ENCODE data around the gene CNTN3. TPM values are rescaled to one million over a fixed set of nuclear protein-coding genes. Genes with fewer than 3 reads are reported as not detected.

Gene CNTN3
- total RNA-seq, 2 donors from 2014 or later = not detected

DNA sequence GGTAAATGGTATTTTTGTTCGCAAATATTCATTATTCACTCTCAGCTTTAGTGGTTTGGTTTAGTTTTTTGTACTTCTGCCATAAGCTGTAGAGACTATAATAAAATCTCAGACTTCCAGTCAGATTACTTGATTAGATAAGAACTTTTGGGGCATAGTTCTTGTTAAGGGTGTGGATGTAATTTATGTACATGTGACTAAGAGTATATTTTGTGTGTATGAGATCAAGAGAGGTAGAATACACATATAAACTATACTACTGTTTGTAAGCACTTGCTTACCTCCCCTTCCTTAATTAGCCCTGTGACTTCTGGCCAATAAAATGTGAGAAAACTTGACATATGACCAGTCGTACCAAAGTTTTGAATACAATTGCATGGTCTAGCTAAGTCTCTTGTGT, 12.0 kb downstream of the CNTN3 start:
- ATAC-seq (no peak), DNase-seq (no peak)
- H3K9me3 ChIP-seq (ENCODE audit: control insufficient read depth, low read length, poor library complexity, severe bottlenecking) = no peaks in the 10 kb centered on the region
- no peak overlapping the region for H3K27ac Mint-ChIP-seq
- no peak overlapping the region for H3K4me3 Mint-ChIP-seq
- H3K4me1 Mint-ChIP-seq = no peaks in the 10 kb centered on the region
- no peaks in the 10 kb centered on the region for H3K27me3 Mint-ChIP-seq
- no peaks in the 10 kb centered on the region for H3K36me3 Mint-ChIP-seq (ENCODE audit: low read depth)

DNA sequence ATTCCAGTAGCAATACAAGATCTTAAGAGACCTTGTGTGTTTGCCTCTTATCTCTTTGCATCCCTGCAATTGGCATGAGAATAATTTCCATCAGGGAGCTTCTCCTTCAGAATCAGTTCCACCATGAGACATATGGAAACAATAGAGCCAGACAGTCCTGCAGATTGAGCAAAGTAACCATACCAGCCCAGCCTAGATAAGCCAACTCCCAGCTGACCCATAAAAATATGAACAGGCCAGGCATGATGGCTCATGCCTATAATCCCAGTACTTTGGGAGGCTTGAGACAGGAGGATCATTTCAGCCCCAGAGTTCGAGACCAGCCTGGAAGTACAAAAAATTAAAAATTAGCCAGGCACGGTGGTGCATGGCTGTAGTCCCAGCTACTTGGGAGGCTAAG, 12.7 kb downstream of the CNTN3 start:
- H3K27ac Mint-ChIP-seq = no peak overlapping the region
- H3K4me3 Mint-ChIP-seq = no peak overlapping the region
- no peaks in the 10 kb centered on the region for H3K36me3 Mint-ChIP-seq (ENCODE audit: low read depth)
- ATAC-seq (no peak), DNase-seq (no peak)
- H3K27me3 Mint-ChIP-seq = no peaks in the 10 kb centered on the region
- no peaks in the 10 kb centered on the region for H3K9me3 ChIP-seq (ENCODE audit: control insufficient read depth, low read length, poor library complexity, severe bottlenecking)
- H3K4me1 Mint-ChIP-seq = no peaks in the 10 kb centered on the region

DNA sequence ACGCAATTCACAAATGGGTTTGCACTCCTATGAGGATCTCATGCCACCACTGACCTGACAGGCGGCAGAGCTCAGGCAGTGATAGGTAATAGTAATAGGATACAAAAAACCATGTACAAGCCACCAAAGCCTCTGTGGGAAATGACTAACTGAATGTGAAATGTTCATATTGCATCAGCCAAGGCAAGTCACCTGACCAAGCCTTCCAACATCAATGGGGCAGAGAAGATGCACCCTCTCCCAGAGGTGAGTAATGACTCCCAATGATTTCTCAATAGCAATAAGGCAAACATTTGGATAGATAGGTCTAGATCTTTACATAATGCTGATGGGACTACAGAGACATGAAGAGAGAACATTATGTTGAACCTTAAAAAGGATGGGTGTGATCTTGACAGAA, 14.9 kb downstream of the CNTN3 start:
- DNase-seq (no peak), ATAC-seq (no peak)
- H3K27ac Mint-ChIP-seq = no peak overlapping the region
- H3K4me3 Mint-ChIP-seq = no peak overlapping the region
- no peaks in the 10 kb centered on the region for H3K4me1 Mint-ChIP-seq
- H3K36me3 Mint-ChIP-seq (ENCODE audit: low read depth) = no peaks in the 10 kb centered on the region
- H3K27me3 Mint-ChIP-seq = no peaks in the 10 kb centered on the region
- H3K9me3 ChIP-seq (ENCODE audit: control insufficient read depth, low read length, poor library complexity, severe bottlenecking) = no peaks in the 10 kb centered on the region

DNA sequence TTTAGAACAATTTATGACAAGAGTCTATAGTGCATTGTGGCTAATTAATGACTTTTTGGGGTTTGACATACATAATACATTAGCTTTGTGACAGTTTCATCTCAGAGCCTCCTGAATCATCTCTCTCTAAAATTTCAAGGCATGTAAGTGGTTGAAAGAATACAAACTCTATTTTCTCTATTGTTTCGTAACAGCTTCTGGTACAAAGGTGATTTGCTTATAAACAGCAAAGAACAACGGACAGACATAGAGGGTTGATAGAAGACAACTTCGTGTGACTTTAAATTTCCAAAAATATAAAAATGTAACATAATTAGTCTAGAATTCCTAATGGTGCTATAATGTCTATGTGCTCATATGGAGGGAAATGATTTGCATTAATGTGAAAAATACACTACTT, 21.3 kb downstream of the CNTN3 start:
- no peak for ATAC-seq
- Mint-ChIP-seq H3K27me3 (no peaks in the 10 kb centered on the region), H3K4me3 (no peak overlapping the region), H3K27ac (no peak overlapping the region), H3K4me1 (no peaks in the 10 kb centered on the region), H3K36me3 (ENCODE audit: low read depth) (no peaks in the 10 kb centered on the region)
- DNase-seq = no peak
- no peaks in the 10 kb centered on the region for H3K9me3 ChIP-seq (ENCODE audit: control insufficient read depth, low read length, poor library complexity, severe bottlenecking)

DNA sequence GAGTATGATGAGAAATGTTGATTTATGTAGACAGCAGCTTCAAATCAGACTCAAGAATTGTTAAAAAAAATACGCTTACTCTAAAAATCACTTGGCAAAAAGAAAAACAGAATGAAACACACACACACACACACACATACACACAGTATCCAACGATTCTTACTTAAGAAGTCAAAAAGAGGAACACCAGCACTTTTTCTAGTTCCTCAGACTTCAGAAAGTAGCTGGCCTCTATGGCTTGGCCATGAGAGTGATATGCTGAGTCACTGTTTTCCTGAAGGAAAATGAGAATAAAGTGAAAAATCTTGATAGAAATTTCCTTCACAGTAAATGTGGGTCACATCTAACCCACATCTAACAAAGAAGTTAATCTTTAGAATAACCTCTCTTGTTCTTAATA, 22.1 kb downstream of the CNTN3 start:
- no peak for DNase-seq
- H3K36me3 Mint-ChIP-seq (ENCODE audit: low read depth) = no peaks in the 10 kb centered on the region
- ATAC-seq = no peak
- no peaks in the 10 kb centered on the region for H3K27me3 Mint-ChIP-seq
- no peaks in the 10 kb centered on the region for H3K9me3 ChIP-seq (ENCODE audit: control insufficient read depth, low read length, poor library complexity, severe bottlenecking)
- no peak overlapping the region for H3K4me3 Mint-ChIP-seq
- H3K4me1 Mint-ChIP-seq = no peaks in the 10 kb centered on the region
- no peak overlapping the region for H3K27ac Mint-ChIP-seq

DNA sequence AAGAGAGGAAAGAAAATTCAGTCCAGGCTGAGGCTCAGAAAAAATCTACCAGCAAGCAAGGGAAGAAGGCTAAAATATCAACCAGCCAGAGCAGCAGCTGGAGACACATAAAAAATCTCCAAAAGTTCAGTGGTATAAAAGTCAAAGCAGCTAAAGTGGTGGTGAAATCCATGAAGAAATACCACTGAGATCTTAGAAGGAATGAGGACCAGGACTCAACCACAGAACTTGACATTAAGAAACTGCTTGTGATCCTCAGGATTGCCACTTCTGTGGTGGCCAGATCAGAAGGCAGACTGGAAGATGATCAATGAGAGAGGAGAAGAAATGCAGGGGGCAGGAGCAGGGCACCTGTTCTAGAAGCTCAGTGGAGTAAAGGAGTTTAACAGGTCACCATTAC, 22.5 kb downstream of the CNTN3 start:
- ATAC-seq (no peak), DNase-seq (no peak)
- Mint-ChIP-seq H3K36me3 (ENCODE audit: low read depth) (no peaks in the 10 kb centered on the region), H3K27me3 (no peaks in the 10 kb centered on the region), H3K27ac (no peak overlapping the region), H3K4me3 (no peak overlapping the region), H3K4me1 (no peaks in the 10 kb centered on the region)
- no peaks in the 10 kb centered on the region for H3K9me3 ChIP-seq (ENCODE audit: control insufficient read depth, low read length, poor library complexity, severe bottlenecking)

DNA sequence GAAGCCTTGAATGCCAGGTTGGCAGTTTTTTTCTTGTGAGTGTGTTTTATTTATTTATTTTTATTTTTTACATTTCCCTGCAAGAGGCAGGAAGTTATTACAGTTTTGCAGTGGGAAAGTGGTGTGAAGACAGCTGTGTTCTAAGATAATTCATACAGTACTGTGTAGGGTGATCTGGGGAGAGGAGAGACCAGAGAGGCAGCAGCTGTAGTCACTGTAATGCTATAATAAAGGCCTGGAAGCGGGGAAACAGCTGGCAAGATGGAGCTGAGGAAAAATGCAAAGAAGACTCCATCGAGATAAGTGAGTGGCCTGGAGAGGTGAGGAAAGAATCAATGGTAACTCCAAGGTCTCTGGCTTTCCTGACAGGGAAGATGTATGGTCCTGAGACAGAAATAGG, 23.1 kb downstream of the CNTN3 start:
- no peak overlapping the region for H3K27ac Mint-ChIP-seq
- ATAC-seq (no peak), DNase-seq (no peak)
- H3K4me3 Mint-ChIP-seq = no peak overlapping the region
- no peaks in the 10 kb centered on the region for H3K4me1 Mint-ChIP-seq
- H3K36me3 Mint-ChIP-seq (ENCODE audit: low read depth) = no peaks in the 10 kb centered on the region
- H3K27me3 Mint-ChIP-seq = no peaks in the 10 kb centered on the region
- no peaks in the 10 kb centered on the region for H3K9me3 ChIP-seq (ENCODE audit: control insufficient read depth, low read length, poor library complexity, severe bottlenecking)

DNA sequence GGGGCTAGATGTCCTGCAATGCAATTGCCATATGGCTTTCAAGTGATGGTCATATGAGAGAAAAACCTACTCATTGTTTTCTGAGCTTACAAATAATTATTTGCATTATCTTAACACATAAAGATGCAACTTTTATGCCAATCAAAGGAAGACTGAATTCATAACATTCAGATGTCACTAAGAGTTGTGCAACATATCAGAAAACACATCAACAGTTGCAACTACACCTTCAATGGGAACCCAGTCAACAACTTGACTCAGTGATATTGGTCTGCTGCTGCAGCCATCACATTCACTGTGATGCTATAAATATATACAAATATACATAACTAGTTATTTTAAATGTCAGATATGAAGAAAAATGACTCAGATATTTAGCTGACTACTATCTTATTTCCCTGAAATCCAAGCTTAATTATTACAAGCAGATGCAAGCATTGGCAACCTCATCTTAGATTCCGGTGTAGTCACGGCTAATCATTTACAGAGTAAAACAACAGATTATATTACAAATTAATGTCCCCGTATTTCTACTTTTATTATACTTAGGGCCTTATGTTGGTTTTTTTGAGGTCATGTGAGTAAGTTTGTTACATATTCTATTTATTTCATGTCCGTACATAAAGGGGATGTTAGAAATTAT, 23.7 kb downstream of the CNTN3 start:
- Mint-ChIP-seq H3K4me3 (no peak overlapping the region), H3K4me1 (no peaks in the 10 kb centered on the region), H3K36me3 (ENCODE audit: low read depth) (no peaks in the 10 kb centered on the region), H3K27ac (no peak overlapping the region), H3K27me3 (no peaks in the 10 kb centered on the region)
- DNase-seq = no peak
- no peak for ATAC-seq
- no peaks in the 10 kb centered on the region for H3K9me3 ChIP-seq (ENCODE audit: control insufficient read depth, low read length, poor library complexity, severe bottlenecking)

DNA sequence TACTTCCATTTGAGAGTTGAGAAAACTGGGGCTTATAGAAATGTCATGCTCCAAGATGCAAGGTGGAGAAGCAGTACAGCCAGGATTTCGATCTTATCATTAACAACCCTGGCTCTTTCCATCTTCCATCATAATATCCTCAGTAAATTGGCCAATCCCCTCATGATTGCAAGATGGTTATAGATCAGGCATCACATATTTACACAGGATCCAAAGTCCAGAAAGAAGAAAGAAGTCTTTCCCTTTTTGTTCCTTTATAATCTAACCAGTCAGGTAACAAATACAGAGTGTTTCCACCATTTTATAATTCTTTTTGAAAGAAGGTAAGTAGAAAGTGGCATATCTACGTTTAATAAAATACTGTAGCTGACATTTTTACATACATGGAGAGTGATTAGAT, 29.7 kb downstream of the CNTN3 start:
- Mint-ChIP-seq H3K4me1 (no peaks in the 10 kb centered on the region), H3K4me3 (no peak overlapping the region), H3K27me3 (no peaks in the 10 kb centered on the region), H3K27ac (no peak overlapping the region), H3K36me3 (ENCODE audit: low read depth) (no peaks in the 10 kb centered on the region)
- DNase-seq (no peak), ATAC-seq (no peak)
- no peaks in the 10 kb centered on the region for H3K9me3 ChIP-seq (ENCODE audit: control insufficient read depth, low read length, poor library complexity, severe bottlenecking)

DNA sequence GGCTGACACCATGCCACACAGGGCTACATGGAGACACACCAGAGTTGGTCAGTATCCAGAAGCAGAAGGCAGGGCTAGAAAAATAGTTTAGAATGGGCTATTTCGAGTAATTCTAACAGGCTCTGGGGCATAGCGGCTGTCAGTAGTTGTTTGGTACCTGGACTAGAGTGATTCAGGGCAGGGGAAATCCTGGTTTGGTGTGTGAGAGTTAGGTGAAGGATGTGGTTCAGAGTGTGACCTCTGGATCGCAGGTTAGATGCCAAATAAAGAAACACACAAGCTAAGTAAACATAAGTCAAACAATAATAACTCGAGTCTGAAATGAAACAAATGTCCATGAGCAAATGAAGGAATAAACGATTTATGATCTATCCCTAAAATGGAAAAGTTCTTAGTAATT, 31.5 kb downstream of the CNTN3 start:
- Mint-ChIP-seq H3K4me3 (no peak overlapping the region), H3K27ac (no peak overlapping the region), H3K36me3 (ENCODE audit: low read depth) (no peaks in the 10 kb centered on the region), H3K27me3 (no peaks in the 10 kb centered on the region), H3K4me1 (no peaks in the 10 kb centered on the region)
- DNase-seq (no peak), ATAC-seq (no peak)
- H3K9me3 ChIP-seq (ENCODE audit: control insufficient read depth, low read length, poor library complexity, severe bottlenecking) = no peaks in the 10 kb centered on the region

DNA sequence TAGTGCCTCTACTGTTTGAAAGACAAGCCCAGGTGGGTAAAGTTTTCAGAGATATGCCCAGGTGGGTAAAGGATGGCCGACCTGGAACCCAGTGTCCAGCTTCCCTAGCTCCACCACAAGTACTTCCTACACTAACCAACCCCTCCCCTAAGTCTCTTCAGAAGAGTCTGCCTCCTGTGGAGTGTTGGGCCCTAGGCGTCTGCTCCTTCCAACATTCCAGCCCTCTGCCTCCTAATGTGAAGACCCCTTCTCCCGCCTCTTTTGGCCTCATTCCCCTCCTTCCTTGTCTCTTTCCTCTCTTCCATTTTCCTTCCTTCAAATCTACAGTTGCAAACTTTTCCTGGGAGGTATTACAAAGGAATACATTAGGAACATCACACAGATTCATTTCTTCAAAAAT, 38.6 kb downstream of the CNTN3 start:
- Mint-ChIP-seq H3K36me3 (ENCODE audit: low read depth) (no peaks in the 10 kb centered on the region), H3K27me3 (no peaks in the 10 kb centered on the region), H3K27ac (no peak overlapping the region), H3K4me1 (no peaks in the 10 kb centered on the region), H3K4me3 (no peak overlapping the region)
- ATAC-seq (no peak), DNase-seq (no peak)
- no peaks in the 10 kb centered on the region for H3K9me3 ChIP-seq (ENCODE audit: control insufficient read depth, low read length, poor library complexity, severe bottlenecking)

DNA sequence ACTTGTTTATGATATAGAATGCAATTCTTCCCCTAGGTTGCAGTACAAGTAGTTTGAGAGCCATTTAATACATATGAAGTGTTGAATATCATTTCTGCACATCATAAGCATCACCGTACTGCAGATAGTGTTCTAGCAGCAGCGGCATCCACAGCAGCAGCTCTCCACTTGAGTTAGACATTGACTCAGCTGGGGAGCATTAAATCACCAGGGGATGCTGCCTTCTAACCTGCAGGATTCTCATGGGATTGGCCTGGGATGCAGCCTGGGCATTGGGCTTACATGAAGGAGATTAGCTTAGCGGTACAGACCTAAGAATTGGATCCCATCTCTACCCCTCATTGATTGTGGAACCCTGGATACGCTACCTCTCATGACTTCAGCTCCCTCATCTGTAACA, 43.3 kb downstream of the CNTN3 start:
- H3K9me3 ChIP-seq (ENCODE audit: control insufficient read depth, low read length, poor library complexity, severe bottlenecking) = no peaks in the 10 kb centered on the region
- H3K36me3 Mint-ChIP-seq (ENCODE audit: low read depth) = no peaks in the 10 kb centered on the region
- H3K4me3 Mint-ChIP-seq = no peak overlapping the region
- no peak overlapping the region for H3K27ac Mint-ChIP-seq
- no peak for DNase-seq
- no peak for ATAC-seq
- H3K27me3 Mint-ChIP-seq = no peaks in the 10 kb centered on the region
- no peaks in the 10 kb centered on the region for H3K4me1 Mint-ChIP-seq

Measured in T-helper 17 cell (primary cell).